CD4-positive, alpha-beta T cell treated with Interleukin-4 for 4 hours (primary cell): ENCODE data around the gene SNX15.

Experiments
- DNase-seq: peaks from one replicate; pipeline ENCODE4 v3.0.0-alpha.2; 2020

SNX15 gene

GRCh38 chr11:65058419-65059054, 31.3 kb downstream of the SNX15 start, which contains the start of gene NAALADL1:
NAALADL1 (minus strand) TSS chr11:65058553; CDS start chr11:65058521, 32 bp downstream.
- no peak for DNase-seq

DNA sequence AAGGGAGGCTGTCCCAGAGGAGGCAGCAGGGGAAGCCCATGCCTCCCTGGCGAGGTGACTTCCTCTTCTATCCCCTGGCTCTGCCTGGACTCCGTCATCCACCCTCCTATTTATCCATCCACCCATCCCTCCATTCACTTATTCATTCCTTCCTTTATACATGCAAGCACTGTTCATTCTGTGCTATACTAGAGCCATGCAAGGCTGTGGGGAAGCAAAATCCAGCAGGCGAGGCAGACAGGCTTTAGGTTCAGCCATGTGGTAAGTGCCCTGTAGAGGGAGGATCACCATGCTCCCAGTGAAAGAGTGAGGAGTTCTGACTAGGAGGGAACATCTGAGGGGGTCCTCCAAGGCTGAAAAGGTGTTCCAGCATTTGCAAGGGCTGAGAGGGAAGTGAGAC, 32.3 kb downstream of the SNX15 start:
- no peak for DNase-seq

DNA sequence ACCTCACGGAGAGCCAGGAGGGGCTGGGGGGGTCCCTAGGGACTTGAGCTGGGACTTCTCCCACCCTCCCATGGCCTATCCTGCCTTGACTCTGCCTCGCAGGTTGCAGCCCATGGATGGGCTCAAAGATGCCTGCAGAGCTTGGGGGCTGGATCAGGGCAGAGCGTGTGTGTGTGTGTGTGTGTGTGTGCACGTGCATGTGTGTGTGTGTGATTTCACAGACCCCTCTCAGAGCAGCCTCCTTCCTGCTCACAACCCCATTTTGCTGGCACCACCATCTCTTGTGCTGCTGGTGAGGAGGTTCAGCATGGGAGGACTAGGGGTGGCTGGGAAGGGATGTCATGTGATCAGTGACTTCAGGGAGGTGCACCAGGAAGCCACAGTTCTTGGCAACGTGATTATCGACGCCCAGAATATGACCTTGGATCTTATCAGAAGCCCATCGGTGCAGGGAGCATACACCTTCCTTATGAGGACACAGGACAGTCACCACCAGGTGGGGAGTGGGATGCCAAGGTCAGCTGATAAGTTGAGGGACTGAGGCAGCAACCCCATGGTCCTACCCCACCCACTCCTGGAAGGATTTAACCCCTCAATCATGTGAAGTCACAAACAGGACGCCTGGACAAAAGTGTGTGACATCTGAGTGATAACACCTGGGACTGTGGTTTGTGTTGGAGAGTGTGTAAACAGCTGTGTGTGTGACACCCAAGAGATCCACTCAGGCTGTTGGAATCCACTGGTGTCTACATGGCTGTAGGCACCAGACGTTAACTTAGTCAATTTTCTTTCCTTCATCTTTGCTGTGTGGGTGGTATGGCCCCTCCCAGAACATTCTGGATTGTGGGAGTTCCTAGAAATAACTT, 33.0 kb downstream of the SNX15 start:
- no peak for DNase-seq

GRCh38 chr11:65060913-65061408, 33.7 kb downstream of the SNX15 start:
- no peak for DNase-seq

GRCh38 chr11:65063532-65063931, 36.3 kb downstream of the SNX15 start:
- no peak for DNase-seq

- no peak for DNase-seq
These were observed 37.6 kb downstream of the SNX15 start for GRCh38 chr11:65064847-65065240.

DNA sequence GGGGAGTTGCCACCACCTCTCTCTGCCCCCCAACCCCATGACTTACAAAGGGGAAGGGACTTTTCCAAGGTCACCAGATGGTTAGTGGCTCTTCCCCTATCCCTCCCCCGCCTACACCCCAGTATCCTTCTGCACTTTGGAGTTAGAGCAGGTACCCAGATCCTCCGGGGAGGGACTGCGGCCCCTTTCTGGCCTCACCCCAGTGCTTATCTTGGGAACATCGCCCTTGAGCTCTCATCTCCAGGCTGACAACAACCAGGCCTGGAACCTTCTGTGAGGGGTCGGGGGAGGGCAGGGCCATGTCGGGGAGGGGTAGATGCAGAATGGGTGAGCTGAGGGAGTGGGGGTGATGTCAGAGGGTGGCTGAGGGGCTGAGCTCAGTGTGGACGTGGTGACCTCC, 38.6 kb downstream of the SNX15 start:
- DNase-seq: no peak

GRCh38 chr11:65066315-65066714, 39.1 kb downstream of the SNX15 start:
- DNase-seq: no peak

DNA sequence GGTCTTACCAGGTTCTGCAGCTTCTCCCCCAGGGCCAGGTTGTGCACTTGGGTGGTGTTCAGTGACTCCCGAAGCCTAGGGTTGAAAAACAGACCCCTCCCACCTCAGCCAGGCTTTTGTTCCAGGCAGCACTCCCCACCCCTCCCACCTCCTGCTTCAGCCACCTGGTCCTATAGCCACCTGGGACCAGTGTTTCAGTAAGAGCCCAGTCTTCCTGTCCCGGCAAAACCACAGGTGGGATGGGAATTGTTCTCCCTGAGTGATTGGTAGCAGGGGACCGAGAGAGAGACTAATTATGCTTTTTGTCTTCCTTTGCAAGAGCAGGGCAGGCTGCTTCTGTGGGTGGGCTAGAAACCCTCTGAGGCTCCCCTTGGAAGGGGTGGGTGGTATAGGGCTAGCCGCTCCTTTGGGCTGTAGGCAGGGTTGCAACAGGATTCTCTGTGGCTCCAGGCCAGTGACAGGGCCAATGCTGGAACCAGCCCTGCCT, 39.6 kb downstream of the SNX15 start:
- no peak for DNase-seq

GRCh38 chr11:65067446-65067845, 40.2 kb downstream of the SNX15 start:
- no peak for DNase-seq

- no peak for DNase-seq
These were observed 42.0 kb downstream of the SNX15 start for GRCh38 chr11:65069217-65069616.

DNA sequence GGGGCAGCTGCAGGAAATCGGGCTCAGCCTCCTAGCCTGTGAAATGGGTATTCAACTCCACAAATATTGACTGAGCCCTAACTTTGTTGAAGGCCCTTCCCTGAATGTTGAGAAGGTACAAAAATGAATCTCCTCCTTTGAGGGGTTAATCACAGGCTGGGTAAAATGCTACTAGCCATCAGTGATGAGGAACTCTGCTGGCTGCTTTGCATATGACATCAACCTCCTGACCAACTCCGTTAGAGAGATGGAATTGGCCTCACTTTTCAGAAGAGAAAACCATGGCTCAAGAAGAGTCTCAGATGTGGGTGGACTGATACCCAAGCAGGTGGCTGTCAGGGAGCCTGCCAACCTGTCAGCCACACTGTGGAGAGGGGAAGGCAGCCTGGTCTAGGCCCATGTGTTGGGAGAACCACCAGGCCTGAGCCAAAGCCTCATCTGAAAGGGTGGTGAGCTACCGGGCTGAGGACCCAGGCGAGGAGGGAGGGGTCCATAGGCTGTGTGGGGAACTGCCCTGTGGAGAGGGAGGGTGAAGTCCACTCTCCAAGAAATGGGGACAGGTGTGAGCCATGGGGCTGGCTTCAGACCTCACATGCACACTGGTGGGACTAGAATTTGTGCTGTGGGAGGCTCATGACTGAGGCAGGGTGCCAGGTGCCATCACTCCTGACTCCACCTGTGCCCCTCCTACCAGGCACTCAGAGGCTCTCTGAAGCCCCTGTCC, 44.8 kb downstream of the SNX15 start:
- DNase-seq: no peak

DNA sequence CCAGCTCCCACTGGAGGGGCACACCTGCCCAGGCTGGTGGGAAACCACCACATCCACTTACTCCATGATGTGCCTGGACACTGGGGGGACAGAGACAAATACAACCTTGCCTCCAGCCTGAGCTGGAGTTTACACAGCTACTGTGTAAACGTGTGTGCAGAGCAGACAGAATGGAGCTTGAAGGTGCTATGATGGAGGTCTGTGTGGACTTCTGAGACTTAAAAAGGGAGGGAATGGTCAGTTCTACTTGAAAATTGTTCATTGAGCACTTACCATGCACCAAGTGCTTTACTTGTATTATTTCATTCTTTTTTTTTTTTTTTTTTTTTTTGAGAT, 45.4 kb downstream of the SNX15 start:
- DNase-seq: no peak

- no peak for DNase-seq
These were observed 50.2 kb downstream of the SNX15 start for GRCh38 chr11:65077451-65077850.

GRCh38 chr11:65078151-65078550, 50.9 kb downstream of the SNX15 start:
- DNase-seq: peak; percentile 77

GRCh38 chr11:65078786-65079342, 51.6 kb downstream of the SNX15 start:
- no peak for DNase-seq

DNA sequence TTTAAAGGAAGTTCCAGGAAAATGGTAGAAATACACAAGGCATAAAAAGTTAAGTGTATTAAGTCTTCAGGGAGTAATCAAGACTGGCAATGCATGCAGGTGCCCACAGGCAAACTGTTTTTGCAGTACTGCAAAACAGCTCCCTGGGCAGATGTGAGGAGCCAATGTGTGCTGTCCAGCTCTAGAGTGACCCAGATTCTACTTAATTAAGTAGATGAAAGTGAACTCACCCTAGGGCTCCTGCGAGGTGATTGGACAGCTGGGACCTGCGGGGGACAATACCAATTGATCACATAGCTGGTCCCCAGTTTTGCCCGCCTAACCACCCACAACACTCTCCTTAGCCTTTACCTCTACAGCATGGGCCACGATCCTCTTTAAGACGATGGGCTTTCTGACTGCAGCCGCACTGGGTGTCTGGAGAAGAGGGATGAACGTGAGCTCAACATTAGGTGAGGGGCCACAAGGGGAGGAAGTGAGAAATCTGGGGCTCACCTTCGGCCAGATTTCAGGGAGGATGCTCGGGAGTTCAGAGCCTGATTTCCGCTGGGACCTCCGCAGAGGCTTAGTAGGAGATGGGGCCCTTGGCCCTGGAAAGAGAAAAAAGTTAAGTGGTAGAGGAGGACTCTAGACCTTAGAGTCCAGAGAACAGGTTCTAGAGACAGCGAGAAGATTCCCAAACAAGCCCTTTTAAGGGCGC, 56.0 kb downstream of the SNX15 start:
- DNase-seq: no peak

DNA sequence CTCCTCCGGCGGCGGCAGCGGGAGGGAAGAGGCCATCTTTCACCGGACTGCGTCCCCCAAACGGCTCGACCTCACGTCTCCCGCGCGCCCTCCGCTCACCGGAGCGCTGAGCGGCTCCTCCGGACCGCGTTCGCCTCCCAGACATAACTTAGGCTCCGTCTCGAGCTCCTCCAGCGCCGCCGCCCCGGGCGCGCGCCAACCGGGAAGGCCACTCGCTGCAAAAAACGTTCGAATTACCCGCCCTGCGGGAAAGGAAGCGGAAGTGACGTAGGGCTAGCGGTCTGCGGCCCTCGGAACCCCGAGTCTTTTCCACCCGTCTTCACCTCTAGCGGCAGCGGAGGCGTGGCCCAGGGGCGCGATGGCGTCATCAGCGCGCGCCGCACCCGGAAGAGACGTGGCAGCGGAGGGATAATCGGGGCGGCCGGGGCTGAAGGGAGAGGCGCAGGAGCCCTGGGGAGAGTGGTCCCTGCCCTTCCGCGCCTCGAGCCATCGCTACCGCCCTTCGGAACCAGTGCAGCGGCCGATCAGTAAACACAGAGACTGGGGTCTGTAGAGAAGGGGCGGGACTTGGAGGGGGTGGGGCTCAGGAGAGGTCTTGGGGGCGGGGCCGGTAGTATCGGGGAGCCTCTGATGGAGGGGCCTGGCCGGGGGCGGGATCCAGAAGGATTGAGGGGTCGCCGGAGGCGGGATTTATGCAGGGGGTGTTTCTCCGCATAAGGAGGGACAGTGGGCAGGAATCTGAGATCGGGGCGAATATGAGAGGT, 56.8 kb downstream of the SNX15 start, which contains the start of the genes CDCA5 and ZFPL1:
TSS of gene CDCA5 (minus strand) at position 207 of the 764 bp plus-strand sequence. CDS start at position 145, 62 bp downstream.
TSS of gene ZFPL1 (plus strand) at position 389 of the 764 bp plus-strand sequence. CDS start 477 bp downstream, outside the sequence.
- peak; percentile 96 for DNase-seq

GRCh38 chr11:65084598-65085375, 57.5 kb downstream of the SNX15 start:
- no peak for DNase-seq

DNA sequence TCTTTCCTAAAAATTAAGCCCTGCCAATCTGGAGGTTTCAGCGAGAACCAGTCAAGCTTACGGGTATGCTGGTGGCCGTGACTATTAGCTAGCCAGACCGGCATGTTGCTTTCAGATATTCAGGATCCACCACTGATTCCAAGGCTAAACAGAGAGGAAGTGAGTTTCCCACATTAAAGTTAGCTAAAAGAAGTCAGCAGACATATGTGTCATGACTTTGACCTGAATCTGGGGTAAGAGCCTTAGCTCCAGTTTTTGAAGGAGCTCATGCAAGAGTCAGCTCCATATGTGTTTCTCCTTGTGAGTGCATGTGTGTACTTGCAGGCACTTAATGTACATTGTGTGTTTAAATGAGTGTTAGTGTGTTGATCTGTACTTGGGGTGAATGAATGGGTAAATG, 58.2 kb downstream of the SNX15 start:
- DNase-seq: no peak

- DNase-seq: no peak
These were observed 59.6 kb downstream of the SNX15 start for GRCh38 chr11:65086809-65087208.
